Measurements from ENCODE around the gene ACSS2.

DNA sequence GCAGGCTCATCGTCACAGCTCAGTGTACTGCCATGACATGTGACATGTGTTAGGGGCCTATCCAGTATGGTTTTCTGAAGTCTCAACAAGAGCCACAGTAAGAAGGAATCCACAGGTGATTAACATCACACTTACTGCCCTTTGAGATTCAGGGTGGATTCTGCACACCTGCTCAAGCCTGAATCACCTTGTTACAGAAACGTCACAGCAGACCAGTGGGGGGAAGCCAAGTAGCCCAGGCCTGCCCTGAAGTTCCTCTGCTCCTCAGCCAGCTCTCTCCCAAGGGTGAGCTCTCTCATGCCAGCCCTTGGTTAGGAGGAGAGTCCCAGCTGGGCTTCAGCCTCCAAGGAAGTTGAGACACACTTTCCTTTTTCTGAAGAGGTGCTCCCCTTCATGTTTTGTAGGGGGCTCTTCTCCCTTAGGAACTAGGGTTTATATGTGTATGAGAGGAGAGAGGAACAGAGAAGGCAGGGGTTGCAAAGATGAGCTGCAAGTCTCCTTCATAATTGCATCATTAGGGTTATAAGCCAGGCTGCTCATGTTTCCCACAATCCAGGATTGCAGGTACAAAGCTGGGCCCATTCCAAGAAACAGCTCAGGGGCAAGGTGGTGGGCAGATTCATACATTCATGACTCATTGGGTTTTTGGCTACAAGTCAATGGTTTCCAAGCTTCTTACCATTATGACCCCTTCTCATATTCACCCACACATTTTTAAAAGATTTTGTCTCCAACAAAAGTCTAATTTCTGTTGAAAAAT is 67.6 kb downstream of the ACSS2 start:
- TF ChIP-seq SUZ12 (IDR thresholded peaks at IDR 0.05; ENCODE audit: extremely low read depth, insufficient read depth, insufficient read length): no peak
- no peak for TF ChIP-seq ZNF274 (IDR thresholded peaks at IDR 0.05; ENCODE audit: low read depth, low read length)

All from NT2/D1 (cell line).